ENCODE measurements around the gene DNAAF8. TPM values are rescaled to one million over a fixed set of nuclear protein-coding genes. Genes with fewer than 3 reads are reported as not detected.

DNAAF8 gene
- total and polyA plus RNA-seq, 2 donors (not counting 3 experiments of a cell fraction or from before 2014, with no cell fraction given) = 0.58 to 1.0 TPM

- Histone ChIP-seq H2AFZ (ENCODE audit: low read depth, low read length) (no peak overlapping the region), H3K9ac (replicated peaks; ENCODE audit: extremely low read depth, insufficient read depth, low read length) (no peak overlapping the region), H4K20me1 (replicated peaks; ENCODE audit: control insufficient read depth, extremely low read depth, insufficient read depth, low read length) (no peaks in the 10 kb centered on the region), H3K4me2 (ENCODE audit: insufficient read depth, low read length) (no peak overlapping the region), H3K27ac (ENCODE audit: insufficient read depth, low read depth, low read length) (no peak overlapping the region), H3K36me3 (ENCODE audit: control insufficient read depth in 2 of 2, extremely low read depth in 1 of 2, insufficient read depth in 2 of 2, low read length in 2 of 2) (peaks cover 4 to 50% of the 10 kb centered on the region in 2 experiments), H3K9me1 (replicated peaks; ENCODE audit: control insufficient read depth, extremely low read depth, insufficient read depth, low read length) (no peaks in the 10 kb centered on the region), H3K9me3 (replicated peaks; ENCODE audit: control insufficient read depth, insufficient read depth, low read length) (no peaks in the 10 kb centered on the region), H3K4me1 (ENCODE audit: control insufficient read depth, extremely low read depth, insufficient read depth, low read length) (no peaks in the 10 kb centered on the region), H3K79me2 (ENCODE audit: control insufficient read depth, insufficient read depth, low read length) (no peaks in the 10 kb centered on the region), H3K27me3 (ENCODE audit: control insufficient read depth in 2 of 2, insufficient read depth in 2 of 2, low read length in 2 of 2) (no peaks in the 10 kb centered on the region), H3K4me3 (replicated peaks in 1 of 3; ENCODE audit: insufficient read depth in 1 of 3, low read depth in 1 of 3, low read length in 3 of 3) (no peak overlapping the region)
- ChIA-PET CTCF (interaction anchor here (1.5 kb wide), 1 partner anchor 10 kb away, joined by 3 read pairs; no protein-coding TSS in a partner anchor), POLR2A (no interaction called here)
- TF ChIP-seq MAX (IDR thresholded peaks at IDR 0.05; ENCODE audit: insufficient read depth, insufficient read length) (no peak), MYC (IDR thresholded peaks at IDR 0.05; ENCODE audit: low read depth, low read length) (no peak), FOS (IDR thresholded peaks at IDR 0.05; ENCODE audit: borderline replicate concordance, insufficient read depth, low read length) (no peak), POLR2A (IDR thresholded peaks at IDR 0.05; ENCODE audit: low read depth, low read length) (no peak), CTCF (IDR thresholded peaks at IDR 0.05; ENCODE audit: extremely low read depth in 1 of 2, insufficient read depth in 1 of 2, low read depth in 1 of 2, low read length in 2 of 2) (no peak), EZH2 (IDR thresholded peaks at IDR 0.05; ENCODE audit: borderline replicate concordance, low read depth, low read length, severe bottlenecking) (no peak), POLR2AphosphoS5 (IDR thresholded peaks at IDR 0.05; ENCODE audit: insufficient read depth, low read depth, low read length) (no peak), GATA2 (IDR thresholded peaks at IDR 0.05; ENCODE audit: insufficient read depth, insufficient read length, low read depth, low read length) (no peak), JUN (IDR thresholded peaks at IDR 0.05; ENCODE audit: borderline replicate concordance, insufficient read depth, insufficient read length, low read depth) (no peak)
- BruUV-seq (replicated peaks) = no TSS peak
- DNase-seq (ENCODE audit: low read depth, low spot score) (no peak), FAIRE-seq (no peak)
- dilution Hi-C loops (cut with MboI; ENCODE audit: extremely low pct_ligation_motif_present, low sequenced_read_pairs) (no loop called here), intact Hi-C loops (cut with micrococcal nuclease) (no loop called here)
Observed at GRCh38 chr16:4686497-4687210, 47.7 kb upstream of the DNAAF8 start.

All from endothelial cell of umbilical vein (primary cell).